ENCODE results near the gene DPF1.

Gene DPF1

GRCh38 chr19:38191747-38192146 is 32.3 kb downstream of the DPF1 start:
- no peak overlapping the region for H3K4me3 ChIP-seq (ENCODE audit: low read length)
- TF ChIP-seq CTCF (conservative IDR thresholded peaks at IDR 0.05; ENCODE audit: low read depth, low read length), result no peak
- DNase-seq (ENCODE audit: low read depth), result no peak

- no peak overlapping the region for H3K4me3 ChIP-seq (ENCODE audit: low read length)
- no peak for DNase-seq (ENCODE audit: low read depth)
- no peak for TF ChIP-seq CTCF (conservative IDR thresholded peaks at IDR 0.05; ENCODE audit: low read depth, low read length)
Observed at GRCh38 chr19:38190793-38191192, 33.2 kb downstream of the DPF1 start.

GRCh38 chr19:38190061-38190460 is 34.0 kb downstream of the DPF1 start:
- no peak for DNase-seq (ENCODE audit: low read depth)
- no peak for TF ChIP-seq CTCF (conservative IDR thresholded peaks at IDR 0.05; ENCODE audit: low read depth, low read length)

GRCh38 chr19:38185562-38185961 is 38.5 kb downstream of the DPF1 start:
- no peak for DNase-seq (ENCODE audit: low read depth)
- no peak for TF ChIP-seq CTCF (conservative IDR thresholded peaks at IDR 0.05; ENCODE audit: low read depth, low read length)
- no peak overlapping the region for H3K4me3 ChIP-seq (ENCODE audit: low read length)

More at GRCh38 chr19:38190061-38190460, 34.0 kb downstream of the DPF1 start:
- H3K4me3 ChIP-seq (ENCODE audit: low read length), result no peak overlapping the region

GRCh38 chr19:38184815-38185214 is 39.2 kb downstream of the DPF1 start:
- no peak for DNase-seq (ENCODE audit: low read depth)
- TF ChIP-seq CTCF (conservative IDR thresholded peaks at IDR 0.05; ENCODE audit: low read depth, low read length), result no peak
- H3K4me3 ChIP-seq (ENCODE audit: low read length), result no peak overlapping the region

- H3K4me3 ChIP-seq (ENCODE audit: low read length), result no peak overlapping the region
- DNase-seq (ENCODE audit: low read depth), result no peak
Observed at GRCh38 chr19:38183251-38183897, 40.6 kb downstream of the DPF1 start.

More at GRCh38 chr19:38183251-38183897, 40.6 kb downstream of the DPF1 start:
- no peak for TF ChIP-seq CTCF (conservative IDR thresholded peaks at IDR 0.05; ENCODE audit: low read depth, low read length)

Data from retinal pigment epithelial cell (primary cell).